Measurements from ENCODE around the gene RPS6KB1.
"Not testable (repeated sequence)": the region's sequence is repeated elsewhere in the genome, so short reads cannot be mapped to it uniquely, and the experiment has no call there.

The RPS6KB1 gene

DNA sequence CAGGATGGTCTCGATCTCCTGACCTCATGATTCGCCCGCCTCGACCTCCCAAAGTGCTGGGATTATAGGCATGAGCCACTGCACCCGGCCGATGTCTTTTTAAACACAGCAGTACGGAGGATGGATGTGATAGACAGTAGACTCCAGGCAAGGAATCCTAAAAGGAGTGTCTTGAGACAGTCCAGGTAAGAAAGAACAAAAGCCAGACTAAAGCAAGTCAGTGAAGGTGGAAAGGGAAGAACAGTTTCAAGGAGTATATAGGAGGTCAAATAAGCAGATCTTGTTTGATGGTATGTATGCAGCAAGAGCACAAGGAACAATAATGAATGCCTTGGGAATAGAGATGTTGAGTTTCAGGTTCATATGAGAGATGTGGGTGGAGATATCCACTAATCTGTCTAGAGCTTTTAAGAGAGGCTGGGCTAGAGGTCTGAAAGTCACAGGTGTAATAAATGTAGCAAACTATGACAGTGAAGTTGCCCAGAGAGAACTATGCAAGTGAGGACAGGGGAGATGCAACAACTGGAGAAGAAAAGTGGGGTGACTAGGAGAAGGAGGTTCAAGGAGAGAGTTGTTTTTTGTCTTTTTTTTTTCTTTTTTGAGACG, 4.7 kb upstream of the RPS6KB1 start:
- peaks cover 76% of the 10 kb centered on the region for H3K36me3 Mint-ChIP-seq (ENCODE audit: insufficient read depth)
- H3K9me3 Mint-ChIP-seq: no peaks in the 10 kb centered on the region
- ATAC-seq (replicated peaks) (no peak), DNase-seq (no peak)
- peak overlapping the region; percentile 0 to 25 for H3K27ac Mint-ChIP-seq
- no peaks in the 10 kb centered on the region for H3K27me3 Mint-ChIP-seq
- no peak overlapping the region for H3K4me3 Mint-ChIP-seq
- H3K4me1 Mint-ChIP-seq (ENCODE audit: low read depth in 2 of 2): peaks cover 22 to 31% of the 10 kb centered on the region in 2 donors

- peaks cover 57% of the 10 kb centered on the region for H3K36me3 Mint-ChIP-seq (ENCODE audit: insufficient read depth)
- no peaks in the 10 kb centered on the region for H3K27me3 Mint-ChIP-seq
- H3K4me1 Mint-ChIP-seq (ENCODE audit: low read depth in 2 of 2): peaks cover 36 to 48% of the 10 kb centered on the region in 2 donors
- no peaks in the 10 kb centered on the region for H3K9me3 Mint-ChIP-seq
- peak overlapping the region; percentile 25 to 69 for H3K27ac Mint-ChIP-seq
- ATAC-seq (replicated peaks) (no peak), DNase-seq (no peak)
- H3K4me3 Mint-ChIP-seq: peak overlapping the region; percentile 20 to 29
Observed at GRCh38 chr17:59890720-59891119, 2.2 kb upstream of the RPS6KB1 start.

- Mint-ChIP-seq H3K27me3 (no peaks in the 10 kb centered on the region), H3K4me1 (ENCODE audit: low read depth in 2 of 2) (peaks cover 41 to 50% of the 10 kb centered on the region in 2 donors), H3K9me3 (no peaks in the 10 kb centered on the region), H3K36me3 (ENCODE audit: insufficient read depth) (peaks cover 48% of the 10 kb centered on the region), H3K27ac (peak overlapping the region; percentile 99), H3K4me3 (peak overlapping the region; percentile 99 to 100)
- ATAC-seq (replicated peaks) (peak; percentile 20), DNase-seq (peak in 1 of 3 experiments; percentile 4)
Observed at GRCh38 chr17:59892251-59892923, 534 bp upstream of the RPS6KB1 start.

DNA sequence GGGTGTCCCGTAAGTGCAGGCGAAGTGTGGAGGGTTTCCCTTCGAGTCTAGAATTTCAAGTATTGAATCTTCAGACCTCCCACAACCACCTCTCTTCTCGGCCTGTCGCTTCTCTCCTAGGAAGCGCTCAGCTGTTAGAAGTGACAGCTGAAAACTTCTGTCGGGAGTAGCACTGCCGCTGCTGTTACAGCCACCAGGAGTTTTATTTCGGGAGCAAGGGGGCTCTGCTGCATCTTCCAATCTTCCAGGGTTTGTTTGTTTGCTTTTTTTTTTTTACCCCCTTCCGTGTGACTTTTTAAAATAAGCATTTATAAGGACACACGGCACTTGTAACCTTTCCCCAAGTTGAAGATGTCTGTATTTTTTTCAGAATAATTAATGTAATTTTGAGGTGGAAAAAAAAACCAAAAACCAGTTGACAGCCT, 767 bp downstream of the RPS6KB1 start:
- H3K9me3 Mint-ChIP-seq: no peaks in the 10 kb centered on the region
- H3K36me3 Mint-ChIP-seq (ENCODE audit: insufficient read depth): peaks cover 45% of the 10 kb centered on the region
- no peak for DNase-seq
- H3K27me3 Mint-ChIP-seq: no peaks in the 10 kb centered on the region
- H3K4me3 Mint-ChIP-seq: peak overlapping the region; percentile 99 to 100
- peak overlapping the region; percentile 99 for H3K27ac Mint-ChIP-seq
- no peak for ATAC-seq (replicated peaks)
- H3K4me1 Mint-ChIP-seq (ENCODE audit: low read depth in 2 of 2): peaks cover 37 to 43% of the 10 kb centered on the region in 2 donors

DNA sequence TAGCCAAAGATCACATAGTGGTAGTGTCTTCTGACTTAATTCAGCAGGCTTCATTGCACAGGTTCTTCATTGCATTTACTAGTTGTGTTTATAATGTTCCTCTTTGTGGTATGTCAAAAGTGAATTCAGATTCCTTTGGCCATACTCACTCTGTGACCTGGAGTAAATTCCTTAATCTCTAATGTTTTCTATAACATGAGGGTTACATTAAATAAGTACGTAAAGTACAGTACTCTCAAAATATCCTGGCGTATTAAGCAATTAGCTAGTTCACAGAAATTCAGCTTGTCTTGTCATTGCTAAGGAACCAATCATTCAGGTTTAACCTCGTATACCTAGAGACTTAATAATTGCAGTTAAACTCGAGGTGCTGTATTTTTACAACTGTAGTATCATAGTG, 4.2 kb downstream of the RPS6KB1 start:
- Mint-ChIP-seq H3K27ac (no peak overlapping the region), H3K9me3 (no peaks in the 10 kb centered on the region), H3K4me1 (ENCODE audit: low read depth in 2 of 2) (peaks cover 25 to 34% of the 10 kb centered on the region in 2 donors), H3K4me3 (no peak overlapping the region), H3K36me3 (ENCODE audit: insufficient read depth) (peaks cover 34% of the 10 kb centered on the region), H3K27me3 (no peaks in the 10 kb centered on the region)
- no peak for ATAC-seq (replicated peaks)
- no peak for DNase-seq

DNA sequence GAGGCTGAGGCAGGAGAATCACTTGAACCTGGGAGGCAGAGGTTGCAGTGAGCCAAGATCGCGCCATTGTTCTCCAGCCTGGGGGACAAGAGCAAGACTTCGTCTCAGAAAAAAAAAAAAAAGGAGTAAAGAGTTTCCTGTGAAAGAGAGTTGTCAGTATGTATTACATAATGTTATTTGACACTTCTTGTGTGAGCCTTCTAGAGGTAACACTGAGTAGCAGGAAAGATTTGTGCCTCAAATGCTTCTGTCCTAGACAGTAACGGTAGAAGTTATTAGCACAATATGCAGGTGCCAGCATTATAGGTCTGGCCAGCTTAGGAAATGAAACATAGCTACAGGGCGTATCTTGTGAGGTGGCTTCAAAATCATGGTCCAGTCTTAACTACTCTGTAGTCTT, 6.2 kb downstream of the RPS6KB1 start:
- Mint-ChIP-seq H3K36me3 (ENCODE audit: insufficient read depth) (peaks cover 30% of the 10 kb centered on the region), H3K4me3 (peak overlapping the region in 1 of 2 donors; percentile 12), H3K27ac (peak overlapping the region; percentile 64 to 82), H3K9me3 (no peaks in the 10 kb centered on the region), H3K4me1 (ENCODE audit: low read depth in 2 of 2) (peaks cover 18 to 25% of the 10 kb centered on the region in 2 donors), H3K27me3 (no peaks in the 10 kb centered on the region)
- DNase-seq: peak in 2 of 3 experiments; percentile 23 to 31
- peak; percentile 99 for ATAC-seq (replicated peaks)

- peaks cover 19% of the 10 kb centered on the region for H3K36me3 Mint-ChIP-seq (ENCODE audit: insufficient read depth)
- ATAC-seq (replicated peaks): no peak
- no peak overlapping the region for H3K4me3 Mint-ChIP-seq
- no peaks in the 10 kb centered on the region for H3K27me3 Mint-ChIP-seq
- DNase-seq: no peak
- H3K27ac Mint-ChIP-seq: no peak overlapping the region
- no peaks in the 10 kb centered on the region for H3K9me3 Mint-ChIP-seq
- peaks cover 10 to 22% of the 10 kb centered on the region in 2 donors for H3K4me1 Mint-ChIP-seq (ENCODE audit: low read depth in 2 of 2)
Observed at GRCh38 chr17:59901604-59902003, 8.7 kb downstream of the RPS6KB1 start.

GRCh38 chr17:59903455-59903854, 10.5 kb downstream of the RPS6KB1 start:
- Mint-ChIP-seq H3K4me3 (no peak overlapping the region), H3K27me3 (no peaks in the 10 kb centered on the region), H3K4me1 (ENCODE audit: low read depth in 2 of 2) (peaks cover 10 to 20% of the 10 kb centered on the region in 2 donors), H3K36me3 (ENCODE audit: insufficient read depth) (peaks cover 27% of the 10 kb centered on the region), H3K9me3 (no peaks in the 10 kb centered on the region), H3K27ac (peak overlapping the region in 1 of 2 donors; percentile 64)
- ATAC-seq (replicated peaks) (no peak), DNase-seq (no peak)

- Mint-ChIP-seq H3K27ac (peak overlapping the region in 1 of 2 donors; percentile 77), H3K27me3 (no peaks in the 10 kb centered on the region), H3K4me3 (no peak overlapping the region), H3K9me3 (no peaks in the 10 kb centered on the region), H3K4me1 (ENCODE audit: low read depth in 2 of 2) (peaks cover 8 to 16% of the 10 kb centered on the region in 2 donors), H3K36me3 (ENCODE audit: insufficient read depth) (peaks cover 49% of the 10 kb centered on the region)
- no peak for ATAC-seq (replicated peaks)
- no peak for DNase-seq
Observed at GRCh38 chr17:59907467-59907866, 14.5 kb downstream of the RPS6KB1 start.

- H3K27ac Mint-ChIP-seq: no peak overlapping the region
- no peaks in the 10 kb centered on the region for H3K9me3 Mint-ChIP-seq
- no peak overlapping the region for H3K4me3 Mint-ChIP-seq
- peaks cover 0 to 7% of the 10 kb centered on the region in 2 donors for H3K4me1 Mint-ChIP-seq (ENCODE audit: low read depth in 2 of 2)
- DNase-seq (peak in 1 of 3 experiments; percentile 22), ATAC-seq (replicated peaks) (peak; percentile 72)
- H3K27me3 Mint-ChIP-seq: no peaks in the 10 kb centered on the region
- peaks cover 91% of the 10 kb centered on the region for H3K36me3 Mint-ChIP-seq (ENCODE audit: insufficient read depth)
Observed at GRCh38 chr17:59914274-59914854, 21.4 kb downstream of the RPS6KB1 start.

DNA sequence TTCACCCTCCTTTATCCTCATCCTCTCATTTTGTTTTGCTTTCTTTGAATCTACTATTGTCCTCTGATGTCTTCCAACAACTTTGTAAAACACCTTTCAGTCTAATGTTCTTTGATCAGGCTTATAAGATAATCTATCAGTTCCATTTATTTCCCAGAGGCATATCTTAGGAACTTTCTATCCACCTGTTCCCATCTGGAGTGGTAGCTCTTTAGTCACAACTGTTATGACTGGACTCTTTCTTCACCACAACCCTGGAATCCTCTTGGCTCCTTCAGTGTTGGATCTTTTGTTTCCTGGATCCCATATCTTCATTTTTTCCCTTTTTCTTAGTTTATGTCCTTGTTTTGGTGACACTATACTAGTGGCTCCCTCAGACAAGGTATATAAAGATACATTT, 23.5 kb downstream of the RPS6KB1 start:
- peaks cover 0 to 7% of the 10 kb centered on the region in 2 donors for H3K4me1 Mint-ChIP-seq (ENCODE audit: low read depth in 2 of 2)
- H3K27me3 Mint-ChIP-seq: no peaks in the 10 kb centered on the region
- no peak for DNase-seq
- H3K4me3 Mint-ChIP-seq: no peak overlapping the region
- H3K36me3 Mint-ChIP-seq (ENCODE audit: insufficient read depth): peaks cover 87% of the 10 kb centered on the region
- no peak overlapping the region for H3K27ac Mint-ChIP-seq
- ATAC-seq (replicated peaks): no peak
- no peaks in the 10 kb centered on the region for H3K9me3 Mint-ChIP-seq

DNA sequence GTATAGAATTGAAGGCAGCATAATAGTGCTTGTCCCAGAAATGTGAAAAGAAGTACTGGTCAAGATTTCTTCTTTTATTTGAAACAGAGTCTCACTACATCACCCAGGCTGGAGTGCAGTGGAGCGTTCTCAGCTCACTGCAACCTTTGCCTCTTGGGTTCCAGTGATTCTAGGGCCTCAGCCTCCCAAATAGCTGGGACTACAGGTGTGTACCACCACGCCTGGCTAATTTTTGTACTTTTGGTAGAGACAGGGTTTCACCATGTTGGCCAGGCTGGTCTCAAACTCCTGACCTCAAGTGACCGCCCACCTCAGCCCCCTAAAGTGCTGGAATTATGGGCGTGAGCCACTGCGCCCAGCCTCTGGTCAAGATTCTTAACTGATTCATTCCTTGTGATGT, 27.7 kb downstream of the RPS6KB1 start:
- H3K27ac Mint-ChIP-seq: peak overlapping the region in 1 of 2 donors; percentile 58
- H3K9me3 Mint-ChIP-seq; H3K27me3 Mint-ChIP-seq; DNase-seq; H3K4me3 Mint-ChIP-seq; H3K4me1 Mint-ChIP-seq (ENCODE audit: low read depth in 2 of 2); ATAC-seq (replicated peaks): not testable (repeated sequence)
- peaks cover 80% of the 10 kb centered on the region for H3K36me3 Mint-ChIP-seq (ENCODE audit: insufficient read depth)

DNA sequence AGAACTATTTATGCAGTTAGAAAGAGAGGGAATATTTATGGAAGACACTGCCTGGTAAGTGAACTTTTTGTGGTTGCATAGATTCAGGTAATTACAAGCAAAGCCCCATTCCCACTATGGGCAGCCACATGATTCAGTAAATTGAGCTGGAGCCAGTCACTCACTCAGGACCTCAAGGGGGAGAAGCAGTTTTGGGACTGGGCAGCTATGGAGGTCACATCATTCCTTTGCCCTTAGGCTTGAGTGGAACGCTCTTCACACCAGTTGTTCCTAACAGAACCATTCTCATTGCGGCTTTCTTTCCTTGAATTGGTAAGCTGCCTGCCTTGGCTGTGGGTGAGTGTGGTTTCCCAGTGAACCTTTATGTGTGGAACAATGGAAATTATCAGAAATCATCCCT, 37.2 kb downstream of the RPS6KB1 start:
- not testable (repeated sequence) for H3K9me3 Mint-ChIP-seq; ATAC-seq (replicated peaks); H3K27me3 Mint-ChIP-seq; H3K4me1 Mint-ChIP-seq (ENCODE audit: low read depth in 2 of 2); H3K4me3 Mint-ChIP-seq; DNase-seq
- Mint-ChIP-seq H3K36me3 (ENCODE audit: insufficient read depth) (peaks cover 96% of the 10 kb centered on the region), H3K27ac (peak overlapping the region in 1 of 2 donors; percentile 19)

GRCh38 chr17:59930768-59931167, 37.8 kb downstream of the RPS6KB1 start:
- H3K9me3 Mint-ChIP-seq; H3K4me3 Mint-ChIP-seq; DNase-seq; H3K27me3 Mint-ChIP-seq; H3K4me1 Mint-ChIP-seq (ENCODE audit: low read depth in 2 of 2); H3K27ac Mint-ChIP-seq; ATAC-seq (replicated peaks): not testable (repeated sequence)
- peaks cover 96% of the 10 kb centered on the region for H3K36me3 Mint-ChIP-seq (ENCODE audit: insufficient read depth)
